K562 (cell line): ENCODE data around the gene PLA2R1.

Experiments
- MAX ChIP-seq: sonication (generic); formaldehyde crosslinking; IDR thresholded peaks from 2 replicates; pipeline ENCODE4 v1.9.0; 2022; ENCODE audit warnings: mild to moderate bottlenecking, missing genetic modification reagents
- POLR2AphosphoS5 ChIP-seq: IDR thresholded peaks from 2 replicates; pipeline ENCODE4 v1.6.1; 2011; ENCODE audit warnings: mild to moderate bottlenecking, low read depth, low read length, moderate library complexity; ENCODE audit not compliant: control insufficient read depth, insufficient read depth
- ZNF609 ChIP-seq: sonication (generic); formaldehyde crosslinking; IDR thresholded peaks from 2 replicates; pipeline ENCODE4 v1.8.1; 2023; ENCODE audit warnings: missing genetic modification reagents, mild to moderate bottlenecking, borderline replicate concordance

GRCh38 chr2:159892990-159893810 lies 169.2 kb downstream of the PLA2R1 start:
- no peak for TF ChIP-seq MAX (CRISPR knock-in tag)
- TF ChIP-seq ZNF609 (CRISPR knock-in tag): no peak
- TF ChIP-seq POLR2AphosphoS5: no peak
